NCI-H2107 treated with DMSO at 0.1 percent for 48 hours (cell line): Measurements from ENCODE around the gene COL16A1.

ENCODE experiments used
- DNase-seq: peaks from one replicate; lab custom pipeline; 2025; ENCODE audit not compliant: unreplicated experiment; lab: John Stamatoyannopoulos, UW

COL16A1 gene

DNA sequence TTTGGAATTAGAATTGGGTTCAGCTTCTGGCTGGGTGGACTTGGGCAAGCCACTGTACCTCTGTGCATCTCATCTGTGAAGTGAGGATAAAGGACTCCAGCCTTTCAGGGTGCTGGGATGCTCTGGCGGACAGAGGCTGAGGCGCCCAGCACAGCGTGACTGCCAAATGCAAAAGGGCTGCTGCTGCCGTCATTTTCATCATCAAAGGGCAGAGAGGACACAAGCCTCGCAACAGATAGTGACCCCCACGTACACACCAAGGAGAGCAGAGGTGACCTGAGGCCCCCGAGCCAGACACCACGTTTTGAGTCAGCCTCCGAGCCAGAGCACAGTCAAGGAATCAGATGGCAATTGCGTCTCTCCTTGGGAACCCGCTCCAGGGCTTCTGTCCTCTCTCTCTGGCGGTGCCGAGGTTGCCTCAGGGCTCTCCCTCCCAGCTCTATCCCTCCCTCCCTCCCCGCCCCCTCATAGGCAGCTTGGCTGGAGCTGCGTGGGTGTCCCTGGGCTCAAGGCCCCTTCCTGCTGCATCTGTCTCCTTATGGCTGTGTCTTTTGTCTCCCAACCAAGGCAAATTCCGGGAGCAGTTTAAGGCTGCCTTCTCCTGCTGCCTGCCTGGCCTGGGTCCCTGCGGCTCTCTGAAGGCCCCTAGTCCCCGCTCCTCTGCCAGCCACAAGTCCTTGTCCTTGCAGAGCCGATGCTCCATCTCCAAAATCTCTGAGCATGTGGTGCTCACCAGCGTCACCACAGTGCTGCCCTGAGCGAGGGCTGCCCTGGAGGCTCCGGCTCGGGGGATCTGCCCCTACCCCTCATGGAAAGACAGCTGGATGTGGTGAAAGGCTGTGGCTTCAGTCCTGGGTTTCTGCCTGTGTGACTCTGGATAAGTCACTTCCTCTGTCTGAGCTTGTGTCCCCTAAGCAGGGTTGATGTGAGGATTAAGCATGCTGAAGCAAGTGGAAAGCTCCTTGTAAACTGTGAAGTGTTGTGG, 77.3 kb downstream of the COL16A1 start:
- DNase-seq, result no peak

DNA sequence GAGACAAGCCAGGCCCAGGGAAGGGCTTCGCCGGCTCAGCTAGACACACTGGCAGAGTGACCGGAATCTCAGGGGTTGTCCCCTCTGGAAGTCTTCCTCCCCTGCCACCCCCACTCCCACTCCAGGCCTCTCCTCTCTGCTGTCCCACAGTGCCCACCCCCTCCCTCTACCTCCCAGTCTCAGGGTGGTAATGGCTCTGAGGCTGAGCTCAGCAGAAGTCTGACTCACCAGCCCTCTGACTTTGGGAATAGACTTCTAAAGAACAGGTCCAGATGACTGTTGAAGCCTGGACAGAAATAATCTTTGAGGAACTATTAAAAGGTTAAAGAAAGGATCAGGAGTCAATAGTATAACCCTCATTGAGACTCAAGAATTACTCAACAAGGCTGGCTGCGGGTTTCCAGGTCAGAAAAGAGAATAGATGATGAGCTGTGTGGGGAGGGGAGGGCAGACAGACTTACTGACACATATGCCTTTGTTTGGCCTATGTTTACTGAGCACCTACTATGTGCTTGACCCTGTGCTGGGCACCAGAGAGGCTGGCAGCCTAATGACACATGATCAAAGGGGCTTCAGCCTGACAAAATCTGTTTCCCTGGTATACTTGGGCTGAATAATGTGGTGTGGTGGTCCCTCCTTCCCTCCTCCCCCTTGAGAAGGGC, 78.1 kb downstream of the COL16A1 start:
- no peak for DNase-seq

- DNase-seq, result no peak
Measured at GRCh38 chr1:31624731-31625514, 78.9 kb downstream of the COL16A1 start.

GRCh38 chr1:31624309-31624708, 79.5 kb downstream of the COL16A1 start:
- no peak for DNase-seq

DNA sequence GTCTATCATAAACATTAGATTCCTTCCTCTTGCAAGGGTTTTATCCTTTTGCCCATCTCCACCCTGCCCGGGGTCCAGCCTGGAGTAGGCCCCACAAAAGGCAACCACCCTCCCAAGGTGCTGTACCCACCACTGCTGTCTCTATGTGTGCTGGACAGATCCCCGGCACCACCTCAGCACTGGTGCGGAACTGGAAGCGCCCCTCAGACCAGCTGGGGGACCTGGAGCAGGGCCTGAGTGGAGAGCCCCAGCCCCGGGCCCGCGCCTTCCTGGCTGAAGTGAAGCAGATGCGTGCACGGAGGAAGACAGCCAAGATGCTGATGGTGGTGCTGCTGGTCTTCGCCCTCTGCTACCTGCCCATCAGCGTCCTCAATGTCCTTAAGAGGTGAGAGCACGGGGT, 80.5 kb downstream of the COL16A1 start:
- no peak for DNase-seq

DNA sequence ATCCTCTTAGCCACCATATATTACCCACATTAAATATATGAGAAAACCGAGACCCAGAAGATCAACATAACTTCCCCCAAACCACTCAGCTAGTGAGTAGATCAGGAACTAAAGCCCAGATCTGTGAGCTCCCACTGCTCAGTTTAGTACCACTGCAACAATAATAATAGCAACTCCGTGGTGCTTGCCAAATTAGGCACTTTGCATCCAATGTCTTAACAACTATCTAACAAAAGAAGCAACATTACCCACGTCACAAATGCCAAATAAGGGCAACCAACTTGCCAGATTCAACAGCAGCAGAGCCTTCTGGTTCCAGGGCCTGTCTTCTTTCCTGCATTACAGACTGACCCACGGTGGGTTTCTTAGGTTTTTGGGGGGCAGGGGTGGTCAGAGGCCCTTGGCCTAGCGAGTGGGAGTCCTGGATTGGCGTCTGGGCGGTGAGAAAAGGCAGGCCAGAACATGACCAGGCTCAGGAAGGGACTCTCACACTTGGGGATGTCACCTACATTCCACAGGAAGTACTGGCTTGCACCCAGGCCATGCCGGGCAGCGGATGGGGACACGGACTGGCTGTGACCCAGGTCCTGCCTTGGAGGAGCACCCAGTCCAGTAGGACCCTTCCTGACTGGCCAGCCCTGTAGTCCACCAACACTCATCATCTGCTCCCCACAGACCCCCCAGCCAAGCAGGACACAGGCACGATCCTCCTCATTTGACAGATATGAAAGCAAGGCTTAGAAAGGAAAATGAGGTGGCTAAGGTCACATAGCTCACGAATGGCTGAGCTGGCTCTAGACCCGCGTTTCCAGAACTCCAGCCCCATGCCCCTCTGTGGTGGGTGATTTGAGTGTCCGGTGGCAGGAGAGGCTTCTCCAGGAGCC, 81.7 kb downstream of the COL16A1 start:
- no peak for DNase-seq

GRCh38 chr1:31621498-31621820, 82.4 kb downstream of the COL16A1 start:
- DNase-seq, result no peak

- no peak for DNase-seq
Measured at GRCh38 chr1:31620631-31621497, 83.0 kb downstream of the COL16A1 start.

GRCh38 chr1:31618916-31619846, 84.6 kb downstream of the COL16A1 start:
- DNase-seq, result no peak

DNA sequence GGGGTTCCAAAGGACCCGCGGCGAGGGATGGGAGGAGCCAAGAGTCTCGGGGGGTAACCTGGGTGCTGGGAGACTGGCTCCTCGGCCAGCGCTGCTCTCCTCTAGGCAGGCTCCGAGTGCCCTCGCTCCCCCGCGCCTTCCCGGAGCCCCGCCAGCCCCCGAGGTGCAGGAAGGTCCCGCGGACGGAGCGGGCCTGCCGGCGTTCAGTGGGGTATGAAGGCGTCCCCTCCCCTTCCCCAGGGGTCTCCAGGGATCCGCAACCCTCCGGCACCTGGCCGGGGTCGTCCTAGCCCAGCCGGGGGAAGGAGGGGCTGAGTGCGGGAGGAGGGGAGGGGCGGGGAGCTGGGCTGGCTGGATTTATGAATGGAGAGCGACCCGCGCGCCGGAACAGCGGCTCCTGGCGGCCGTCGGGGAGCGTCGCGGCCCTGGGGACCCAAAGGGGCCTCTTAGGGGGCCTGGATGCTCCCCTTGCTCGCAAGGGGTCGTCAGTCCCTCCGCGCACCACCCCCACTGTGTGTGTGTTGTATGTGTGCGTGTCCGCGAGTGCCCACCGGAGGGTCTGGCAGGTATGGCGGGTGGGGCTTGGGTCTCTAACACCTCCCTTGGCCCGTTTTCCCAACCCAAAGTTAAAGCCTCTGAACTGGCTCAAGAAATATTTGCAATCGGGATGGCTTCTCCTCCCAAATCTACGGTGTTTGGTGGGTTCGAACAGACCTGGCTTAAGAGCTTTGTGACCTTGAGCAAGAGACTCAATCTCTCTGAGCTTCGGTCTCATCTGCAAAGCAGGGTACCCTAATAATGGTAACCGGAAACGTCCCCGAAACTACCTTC, 85.7 kb downstream of the COL16A1 start:
- DNase-seq, result peak; percentile 16

- no peak for DNase-seq
Measured at GRCh38 chr1:31617218-31617915, 86.5 kb downstream of the COL16A1 start, which contains the start of gene HCRTR1. Gene HCRTR1, plus strand, starts transcription at chr1:31617689. Its CDS starts 1,504 bp downstream, at chr1:31619193.

DNA sequence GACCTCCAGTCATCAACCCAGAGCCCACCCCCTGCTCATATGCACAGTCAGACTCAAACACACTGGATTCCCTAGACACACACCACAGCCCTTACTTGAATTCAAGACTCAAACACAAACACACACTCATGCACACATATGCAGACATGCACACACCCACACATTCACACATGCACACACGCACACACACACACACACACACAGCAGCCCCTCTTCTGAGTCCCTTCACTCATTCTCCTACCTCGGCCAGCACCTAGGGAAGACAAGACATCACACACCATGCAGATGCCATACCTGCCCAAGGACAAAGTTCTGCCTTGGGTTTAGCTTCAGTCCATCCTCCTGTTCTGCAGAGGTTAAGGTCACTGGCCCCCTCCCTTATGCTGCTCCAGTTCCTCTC, 87.9 kb downstream of the COL16A1 start:
- no peak for DNase-seq

GRCh38 chr1:31615414-31615813, 88.4 kb downstream of the COL16A1 start:
- DNase-seq, result no peak

DNA sequence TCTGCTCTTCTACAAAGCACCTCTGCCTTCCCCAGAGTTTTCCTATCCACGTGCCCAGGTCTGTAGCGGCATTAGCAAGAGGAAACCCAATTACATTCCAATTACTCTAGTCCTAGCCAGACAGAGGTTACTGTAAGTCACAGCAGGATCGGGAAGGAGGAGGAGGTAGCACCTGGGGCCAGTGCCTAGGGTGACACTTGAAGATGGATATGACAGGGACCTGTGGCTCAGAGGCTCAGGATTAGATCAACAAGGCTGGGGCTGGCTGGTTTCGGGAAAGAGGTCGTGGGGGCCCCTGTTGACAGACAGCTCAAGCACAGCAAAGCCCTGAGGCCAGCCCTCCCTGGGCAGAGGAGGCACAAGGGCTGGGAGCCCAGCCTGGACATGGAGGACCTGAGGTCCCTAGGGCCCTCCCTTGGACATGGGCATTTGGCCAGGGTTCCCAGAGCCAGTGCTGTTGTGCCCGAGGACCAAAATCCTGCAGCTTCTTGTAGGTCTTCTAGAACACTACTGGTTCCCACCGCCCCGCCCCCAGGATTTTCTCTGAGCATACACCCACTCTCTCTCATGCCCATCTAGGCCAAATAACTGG, 89.3 kb downstream of the COL16A1 start:
- no peak for DNase-seq

- no peak for DNase-seq
Measured at GRCh38 chr1:31609514-31610118, 94.2 kb downstream of the COL16A1 start.

DNA sequence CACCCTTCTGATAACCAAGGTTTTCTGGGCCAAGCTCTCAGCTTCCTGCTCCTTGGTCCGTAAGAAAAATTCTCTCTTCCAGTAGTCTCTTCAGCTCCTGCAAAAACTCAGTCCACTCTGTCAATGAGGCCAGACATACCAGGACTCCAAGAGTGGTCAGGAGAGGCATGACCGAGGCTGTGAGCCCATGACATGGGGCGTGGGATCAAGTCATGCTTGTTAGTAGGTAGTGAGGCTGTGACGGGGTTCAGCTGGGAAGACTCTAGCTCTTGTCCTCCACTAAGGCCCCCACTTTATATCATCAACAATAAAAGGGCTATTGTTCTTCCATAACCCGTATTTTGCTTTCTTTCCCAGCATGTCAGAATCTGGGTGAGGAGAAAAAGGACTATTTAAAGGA, 96.5 kb downstream of the COL16A1 start:
- no peak for DNase-seq
